ENCODE data around the gene PINK1.

The PINK1 gene

GRCh38 chr1:20700636-20701215, 67.5 kb downstream of the PINK1 start:
- Histone ChIP-seq H3K79me2 (ENCODE audit: insufficient read depth, low read length) (no peaks in the 10 kb centered on the region), H4K20me1 (ENCODE audit: insufficient read depth, low read length) (no peaks in the 10 kb centered on the region), H3K27ac (ENCODE audit: low read depth, low read length, poor library complexity, severe bottlenecking) (no peak overlapping the region), H3K4me1 (ENCODE audit: insufficient read depth, low read length, severe bottlenecking) (peaks cover 3% of the 10 kb centered on the region), H3K27me3 (ENCODE audit: insufficient read depth, low read length) (no peaks in the 10 kb centered on the region; the same call in 1 of the 2 replicates), H3K4me3 (ENCODE audit: low read depth, low read length, poor library complexity, severe bottlenecking) (no peak overlapping the region), H3K36me3 (ENCODE audit: insufficient read depth, low read length) (no peaks in the 10 kb centered on the region), H3K9me2 (ENCODE audit: low read depth, low read length) (no peaks in the 10 kb centered on the region), H3K9ac (ENCODE audit: low read length) (no peak overlapping the region), H3K4me2 (ENCODE audit: low read length) (no peak overlapping the region), H2AFZ (ENCODE audit: low read length) (no peak overlapping the region), H3F3A (ENCODE audit: insufficient read depth, low read length) (no peaks in the 10 kb centered on the region), H3K9me3 (ENCODE audit: low read length) (no peaks in the 10 kb centered on the region)
- TF ChIP-seq CTCF (IDR thresholded peaks at IDR 0.05; ENCODE audit: low read length): no peak
- no peak for TF ChIP-seq EZH2 (IDR thresholded peaks at IDR 0.05; ENCODE audit: borderline replicate concordance, low read length)

Measured in OCI-LY1 (cell line).